Gastroesophageal sphincter (tissue), 3 donors: ENCODE results near the gene FMNL1.

ENCODE experiments used
- POLR2A ChIP-seq, 2 donors: fragments of 450-650 bp; IDR thresholded peaks; one replicate each; pipeline ENCODE4 v1.6.1; 2017; ENCODE audit warnings: antibody characterized with exemption in 2 of 2, mild to moderate bottlenecking in 2 of 2, moderate library complexity in 1 of 2
- TF ChIP-seq, protein P1 (sequence below), 4 experiments: fragments of 200-600 bp in 2 of 4; fragments of 450-650 bp in 2 of 4; sonication (generic) in 1 of 4; IDR thresholded peaks; one replicate each; pipeline ENCODE4 v1.5.1; 2017 to 2019; ENCODE audit warnings: antibody characterized with exemption in 4 of 4, mild to moderate bottlenecking in 2 of 4, moderate library complexity in 2 of 4

DNA sequence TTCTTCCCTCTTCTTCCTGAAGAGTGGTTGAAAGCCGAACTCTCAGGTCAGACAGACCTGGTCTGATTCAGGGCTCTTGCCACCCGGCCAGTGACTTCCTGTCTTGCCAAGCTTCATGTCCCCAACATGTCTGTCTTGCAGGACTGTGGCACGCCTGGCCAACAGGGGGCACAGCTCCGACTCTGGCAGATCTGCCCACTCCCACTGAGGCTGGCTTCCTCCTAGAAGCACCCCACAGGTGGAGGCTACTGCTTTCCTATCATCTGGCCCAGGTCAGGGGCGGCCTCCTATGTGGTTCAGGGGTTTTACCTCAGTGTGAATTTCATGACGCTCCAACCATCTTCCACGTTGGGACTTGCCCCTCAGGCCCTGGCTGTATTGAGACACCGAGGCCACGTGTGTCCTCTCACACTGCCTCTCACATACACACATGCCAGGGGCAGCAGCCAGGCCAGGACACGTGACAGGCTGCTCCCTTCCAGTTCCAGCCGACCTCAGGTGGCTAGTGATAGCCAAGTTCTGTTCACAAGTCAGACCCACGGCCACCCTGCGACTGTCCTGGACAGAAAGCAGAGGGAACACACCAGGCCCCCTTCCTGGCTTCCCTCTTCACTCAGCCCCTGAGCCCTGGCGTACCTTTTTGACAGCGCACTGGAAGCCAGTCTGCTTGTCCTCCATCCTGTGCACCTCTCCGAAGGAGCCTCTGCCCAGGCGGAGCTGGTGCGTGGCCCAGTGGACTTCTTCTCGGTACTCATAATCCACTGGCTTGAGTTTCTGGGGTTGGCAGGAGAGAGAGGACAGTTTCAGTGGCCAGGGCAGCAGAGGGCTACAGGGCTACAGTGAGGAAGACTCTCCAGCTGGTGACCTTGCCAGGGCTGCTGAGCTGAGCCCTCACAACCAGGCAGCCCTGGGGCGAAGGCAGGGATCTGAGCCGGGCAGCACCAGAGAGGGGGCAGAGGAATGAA is 62.8 kb downstream of the FMNL1 start:
- no peak for TF ChIP-seq POLR2A (IDR thresholded peaks at IDR 0.05)
- TF ChIP-seq, protein P1, sequence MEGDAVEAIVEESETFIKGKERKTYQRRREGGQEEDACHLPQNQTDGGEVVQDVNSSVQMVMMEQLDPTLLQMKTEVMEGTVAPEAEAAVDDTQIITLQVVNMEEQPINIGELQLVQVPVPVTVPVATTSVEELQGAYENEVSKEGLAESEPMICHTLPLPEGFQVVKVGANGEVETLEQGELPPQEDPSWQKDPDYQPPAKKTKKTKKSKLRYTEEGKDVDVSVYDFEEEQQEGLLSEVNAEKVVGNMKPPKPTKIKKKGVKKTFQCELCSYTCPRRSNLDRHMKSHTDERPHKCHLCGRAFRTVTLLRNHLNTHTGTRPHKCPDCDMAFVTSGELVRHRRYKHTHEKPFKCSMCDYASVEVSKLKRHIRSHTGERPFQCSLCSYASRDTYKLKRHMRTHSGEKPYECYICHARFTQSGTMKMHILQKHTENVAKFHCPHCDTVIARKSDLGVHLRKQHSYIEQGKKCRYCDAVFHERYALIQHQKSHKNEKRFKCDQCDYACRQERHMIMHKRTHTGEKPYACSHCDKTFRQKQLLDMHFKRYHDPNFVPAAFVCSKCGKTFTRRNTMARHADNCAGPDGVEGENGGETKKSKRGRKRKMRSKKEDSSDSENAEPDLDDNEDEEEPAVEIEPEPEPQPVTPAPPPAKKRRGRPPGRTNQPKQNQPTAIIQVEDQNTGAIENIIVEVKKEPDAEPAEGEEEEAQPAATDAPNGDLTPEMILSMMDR (IDR thresholded peaks at IDR 0.05), result no peak
